B cell (primary cell): ENCODE results near the gene SMARCE1. TPM values are rescaled to one million over a fixed set of nuclear protein-coding genes. Genes with fewer than 3 reads are reported as not detected.
A peak's percentile ranks its signal among the peaks of the same experiment; 100 is the strongest.

ENCODE experiments used
- ATAC-seq: fragments of 200-7000 bp; cut with Tn5 transposase; one replicate; pipeline ENCODE4 v1.10.0; 2021; ENCODE audit warnings: low read depth, mild to moderate bottlenecking, moderate number of reproducible peaks, moderate library complexity
- CTCF ChIA-PET: fragments of 350-600 bp; sonication (Branson Sonifier 250); formaldehyde crosslinking; loops from one replicate; lab custom pipeline; 2021; ENCODE audit warnings: antibody characterized with exemption, inconsistent platforms; lab: Charles Lee
- POLR2A ChIA-PET: fragments of 350-600 bp; sonication (Branson Sonifier 250); formaldehyde crosslinking; loops from one replicate; lab custom pipeline; 2021; ENCODE audit warnings: antibody characterized with exemption; lab: Charles Lee
- DNase-seq: peaks from one replicate; pipeline ENCODE4 v3.0.0; 2013
- H2AFZ ChIP-seq: 2 replicates; pipeline ENCODE4 v1.6.1; 2012; ENCODE audit warnings: mild to moderate bottlenecking, low read depth, low read length; ENCODE audit not compliant: insufficient read depth, poor library complexity, severe bottlenecking
- H3K27ac ChIP-seq, 2 donors: 1 replicate in 1 of 2; 2 replicates in 1 of 2; pipeline ENCODE4 v1.5.1; 2012 to 2013; ENCODE audit warnings: low read length in 2 of 2, mild to moderate bottlenecking in 2 of 2, moderate library complexity in 1 of 2
- H3K27me3 ChIP-seq, 4 experiments: fragments of 200-600 bp in 1 of 4; sonication (generic) in 1 of 4; replicated peaks in 1 of 4; 1 replicate in 2 of 4; 2 replicates in 2 of 4; pipeline versions ENCODE4 v1.6.1 to v1.7.0; 2013 to 2016; ENCODE audit warnings: low read length in 3 of 4, mild to moderate bottlenecking in 2 of 4, mixed read lengths in 1 of 4, moderate library complexity in 1 of 4; ENCODE audit not compliant: insufficient read depth in 4 of 4, control insufficient read depth in 3 of 4; ENCODE audit errors: control extremely low read depth in 1 of 4
- H3K36me3 ChIP-seq, 2 experiments: replicated peaks in 1 of 2; 1 replicate in 1 of 2; 2 replicates in 1 of 2; pipeline versions ENCODE4 v1.6.1 to v1.7.1; 2013; ENCODE audit warnings: low read length in 1 of 2; ENCODE audit not compliant: insufficient read depth in 2 of 2, control insufficient read depth in 1 of 2; ENCODE audit errors: control extremely low read depth in 1 of 2, extremely low read depth in 1 of 2
- H3K4me1 ChIP-seq, 2 donors: fragments of 200-600 bp in 1 of 2; sonication (generic) in 1 of 2; 1 replicate in 1 of 2; 2 replicates in 1 of 2; pipeline versions ENCODE4 v1.5.1 to v1.6.1; 2013 to 2017; ENCODE audit warnings: low read length in 2 of 2; ENCODE audit not compliant: control insufficient read depth in 2 of 2, insufficient read depth in 2 of 2
- H3K4me2 ChIP-seq: replicated peaks from 2 replicates; pipeline ENCODE3; 2012; ENCODE audit warnings: mild to moderate bottlenecking, low read depth, low read length; ENCODE audit not compliant: poor library complexity, severe bottlenecking
- H3K4me3 ChIP-seq, 5 experiments: fragments of 200-600 bp in 1 of 5; sonication (generic) in 1 of 5; 1 replicate in 3 of 5; 2 replicates in 2 of 5; pipeline versions ENCODE4 v1.5.1 to v1.7.0; 2011 to 2016; ENCODE audit warnings: low read length in 4 of 5, mild to moderate bottlenecking in 4 of 5, low read depth in 2 of 5, control low read depth in 1 of 5, moderate library complexity in 1 of 5; ENCODE audit not compliant: insufficient read depth in 1 of 5; ENCODE audit errors: control extremely low read depth in 1 of 5, extremely low read depth in 1 of 5
- H3K79me2 ChIP-seq: fragments of 200-600 bp; sonication (generic); one replicate; pipeline ENCODE4 v1.6.0; 2016; ENCODE audit warnings: low read length; ENCODE audit not compliant: control insufficient read depth, insufficient read depth
- H3K9ac ChIP-seq: fragments of 200-600 bp; sonication (generic); 2 replicates; pipeline ENCODE4 v1.6.1; 2017; ENCODE audit warnings: mild to moderate bottlenecking, low read length, moderate library complexity
- H3K9me3 ChIP-seq, 3 donors: one replicate each; pipeline versions ENCODE4 v1.6.1 to v1.7.1; 2013; ENCODE audit warnings: low read length in 2 of 3; ENCODE audit not compliant: control insufficient read depth in 2 of 3, insufficient read depth in 1 of 3; ENCODE audit errors: control extremely low read depth in 1 of 3
- H4K20me1 ChIP-seq: 2 replicates; pipeline ENCODE4 v1.6.0; 2012; ENCODE audit warnings: mild to moderate bottlenecking, low read length; ENCODE audit not compliant: insufficient read depth, control insufficient read depth, poor library complexity, severe bottlenecking
- H3K27ac Mint-ChIP-seq: one replicate; pipeline ENCODE4 v1.8.0; 2021; ENCODE audit warnings: mixed read lengths
- H3K27me3 Mint-ChIP-seq: one replicate; pipeline ENCODE4 v1.8.0; 2021; ENCODE audit warnings: mixed read lengths
- H3K4me1 Mint-ChIP-seq: one replicate; pipeline ENCODE4 v1.8.0; 2021; ENCODE audit warnings: mixed read lengths
- H3K4me3 Mint-ChIP-seq: one replicate; pipeline ENCODE4 v1.8.0; 2021; ENCODE audit warnings: mixed read lengths
- H3K9me3 Mint-ChIP-seq: one replicate; pipeline ENCODE4 v1.8.0; 2022; ENCODE audit warnings: mixed read lengths; ENCODE audit not compliant: insufficient read depth
- CTCF ChIP-seq: fragments of 200-600 bp; IDR thresholded peaks from one replicate; pipeline ENCODE4 v1.8.0; 2022; ENCODE audit warnings: antibody characterized with exemption, mild to moderate bottlenecking
- EZH2 ChIP-seq: IDR thresholded peaks from 2 replicates; pipeline ENCODE4 v1.6.1; 2012; ENCODE audit warnings: borderline replicate concordance, low read depth, mild to moderate bottlenecking, moderate library complexity, low read length; ENCODE audit not compliant: insufficient read depth, poor library complexity, severe bottlenecking
- WGBS: methylation state at CpG from one replicate; pipeline ENCODE4 v1.1.5; 2013; ENCODE audit warnings: missing lambda C conversion rate; ENCODE audit not compliant: insufficient coverage; 5-methylcytosine and 5-hydroxymethylcytosine counted together
- intact Hi-C: fragments of 100-400 bp; cut with micrococcal nuclease; formaldehyde crosslinking; loops from one replicate; pipeline ENCODE4 v1.10.0; 2022
- polyA plus RNA-seq: library from polyadenylated mRNA; depleted of rRNA; stranded (reverse); fragments of >200 nt; gene quantifications from 2 replicates; pipeline ENCODE4 v1.2.3, GENCODE V29; 2012
- total RNA-seq, 2 donors: library from RNA; stranded (reverse); fragments of 120-200 nt in 1 of 2; gene quantifications; 1 replicate in 1 of 2; 2 replicates in 1 of 2; pipeline versions ENCODE4 v1.2.3 to v1.2.4, GENCODE V29; 2013 to 2022

The SMARCE1 gene
- total and polyA plus RNA-seq, 2 donors (not counting 1 experiment from before 2014, with no cell fraction given): 19.9 to 128 TPM

GRCh38 chr17:40580140-40580539 is 67.5 kb downstream of the SMARCE1 start:
- no peak overlapping the region for H3K27ac ChIP-seq
- POLR2A ChIA-PET: interaction anchor here (2.7 kb wide), 1 partner anchor 18 kb away, joined by 11 read pairs; no protein-coding TSS in a partner anchor
- no peak overlapping the region for H3K4me3 Mint-ChIP-seq
- TF ChIP-seq CTCF (no peak), EZH2 (no peak)
- no peaks in the 10 kb centered on the region for H4K20me1 ChIP-seq
- no peak overlapping the region for H3K4me3 ChIP-seq
- H2AFZ ChIP-seq: no peak overlapping the region
- peaks cover 53 to 60% of the 10 kb centered on the region in 2 donors for H3K4me1 ChIP-seq
- no peaks in the 10 kb centered on the region for H3K36me3 ChIP-seq
- no peak overlapping the region for H3K4me2 ChIP-seq
- H3K27ac Mint-ChIP-seq: peak overlapping the region; percentile 4
- intact Hi-C loops: no loop called here
- H3K9me3 Mint-ChIP-seq: peaks cover 5% of the 10 kb centered on the region
- H3K4me1 Mint-ChIP-seq: peaks cover 75% of the 10 kb centered on the region
- no peaks in the 10 kb centered on the region for H3K27me3 Mint-ChIP-seq
- H3K27me3 ChIP-seq: no peaks in the 10 kb centered on the region
- H3K9me3 ChIP-seq: peaks cover 0 to 4% (median 3%) of the 10 kb centered on the region in 3 donors
- no peak overlapping the region for H3K9ac ChIP-seq
- H3K79me2 ChIP-seq: peaks cover 6% of the 10 kb centered on the region
- ATAC-seq: no peak
- no peak for DNase-seq
- CTCF ChIA-PET: interaction anchor here (1.0 to 2.1 kb wide), 4 partner anchors 18 to 1068 kb away, joined by 3 to 13 read pairs (median 4); no protein-coding TSS in a partner anchor

GRCh38 chr17:40579471-40579870 is 68.1 kb downstream of the SMARCE1 start:
- intact Hi-C loops: no loop called here
- WGBS: 100% methylated on average over 2 of the region's 3 CpGs
- Mint-ChIP-seq H3K27ac (no peak overlapping the region), H3K4me3 (no peak overlapping the region), H3K9me3 (peaks cover 3% of the 10 kb centered on the region), H3K27me3 (no peaks in the 10 kb centered on the region), H3K4me1 (peaks cover 68% of the 10 kb centered on the region)
- Histone ChIP-seq H3K4me3 (no peak overlapping the region), H3K27me3 (no peaks in the 10 kb centered on the region), H2AFZ (no peak overlapping the region), H3K4me2 (no peak overlapping the region), H4K20me1 (no peaks in the 10 kb centered on the region), H3K27ac (no peak overlapping the region), H3K4me1 (peaks cover 47 to 57% of the 10 kb centered on the region in 2 donors), H3K9ac (no peak overlapping the region), H3K9me3 (peaks cover 0 to 4% (median under 1%) of the 10 kb centered on the region in 3 donors), H3K79me2 (peaks cover 6% of the 10 kb centered on the region), H3K36me3 (no peaks in the 10 kb centered on the region)
- no peak for ATAC-seq
- TF ChIP-seq EZH2 (no peak), CTCF (no peak)
- no peak for DNase-seq
- ChIA-PET CTCF (interaction anchor here (0.7 to 3.8 kb wide), 2 partner anchors 36 to 268 kb away, joined by 4 to 39 read pairs; no protein-coding TSS in a partner anchor), POLR2A (no interaction called here)
